GM12801 (cell line): ENCODE results near the gene THNSL1.

ENCODE experiments used
- CTCF ChIP-seq: IDR thresholded peaks from one replicate; pipeline ENCODE4 v1.5.1; 2011; ENCODE audit warnings: control low read depth; ENCODE audit not compliant: insufficient read length; ENCODE audit errors: extremely low read depth

THNSL1 gene

GRCh38 chr10:25015828-25016375 lies 510 bp upstream of the THNSL1 start, which contains the start of gene ENKUR:
TSS of gene ENKUR (minus strand) at chr10:25016158. CDS start at chr10:25015936, 222 bp downstream.
- no peak for TF ChIP-seq CTCF

GRCh38 chr10:25017154-25017590 lies 760 bp downstream of the THNSL1 start:
- TF ChIP-seq CTCF = no peak

- TF ChIP-seq CTCF = no peak
These were observed 1.2 kb downstream of the THNSL1 start for GRCh38 chr10:25017661-25018060.

GRCh38 chr10:25018703-25019102 lies 2.3 kb downstream of the THNSL1 start:
- TF ChIP-seq CTCF = no peak

- TF ChIP-seq CTCF = no peak
These were observed 6.9 kb downstream of the THNSL1 start for GRCh38 chr10:25023278-25023677.

GRCh38 chr10:25024528-25024927 lies 8.1 kb downstream of the THNSL1 start:
- no peak for TF ChIP-seq CTCF

GRCh38 chr10:25026463-25026862 lies 10.1 kb downstream of the THNSL1 start:
- no peak for TF ChIP-seq CTCF
